ENCODE measurements around the gene MMP25.

MMP25 gene

DNA sequence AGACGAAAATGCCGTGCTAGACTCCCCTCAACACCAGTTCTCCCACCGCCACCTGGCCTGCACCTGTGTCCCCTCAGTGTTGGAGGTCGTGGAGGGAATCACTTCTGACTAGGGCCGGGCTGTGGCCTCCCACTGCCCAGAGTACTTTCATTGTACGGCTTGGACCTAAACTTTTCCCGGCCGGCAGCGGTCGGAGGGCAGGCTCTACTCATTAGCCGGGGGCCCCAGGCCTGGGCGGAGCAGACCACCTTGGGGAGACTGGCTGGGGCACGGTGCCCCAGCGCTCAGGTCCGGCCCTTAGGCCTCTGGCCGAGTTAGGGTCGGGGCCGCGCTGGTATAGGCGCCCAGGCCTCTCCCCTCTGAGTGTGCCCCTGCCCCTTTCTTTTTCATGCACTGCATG is 29.0 kb upstream of the MMP25 start:
- no peak for DNase-seq

DNA sequence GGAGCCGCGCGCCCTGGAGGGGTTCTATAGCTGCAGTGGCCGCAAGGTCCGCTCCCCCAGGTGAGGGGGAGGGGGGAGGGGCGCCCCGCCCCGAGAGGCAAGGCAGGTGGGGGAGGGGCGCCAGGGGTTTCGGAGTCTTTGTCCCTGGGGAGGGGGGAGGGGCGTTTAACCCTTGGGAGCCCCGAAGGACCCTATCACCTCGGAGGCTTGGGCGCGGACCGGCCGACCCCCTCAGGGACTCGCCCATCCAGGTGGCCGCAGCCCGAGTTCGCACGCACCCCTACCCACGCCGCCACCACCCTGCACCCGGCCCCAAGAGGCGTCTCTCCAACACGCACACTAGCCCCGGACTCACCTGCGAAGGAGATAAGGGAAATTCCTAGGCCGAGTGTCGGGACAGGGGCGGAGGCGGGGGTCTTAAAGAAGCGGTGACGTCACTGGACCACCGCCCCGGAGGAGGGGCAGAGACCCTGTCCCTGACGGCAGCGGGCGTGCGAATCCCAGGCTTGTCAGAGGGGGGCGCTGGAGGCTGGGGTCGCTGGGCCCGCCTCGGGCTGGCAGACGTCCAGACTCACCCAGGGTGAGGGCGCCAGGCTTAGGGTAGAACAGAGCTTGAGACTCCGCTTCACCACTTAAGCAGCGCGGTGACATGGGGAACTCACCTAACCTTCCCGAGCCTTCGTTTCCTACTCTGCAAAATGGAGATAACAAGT is 28.4 kb upstream of the MMP25 start, which contains the start of gene CLDN6:
Gene CLDN6, minus strand, starts transcription at position 390 of the 713 bp plus-strand sequence. CDS start 2,162 bp downstream, outside the sequence.
- DNase-seq = no peak

DNA sequence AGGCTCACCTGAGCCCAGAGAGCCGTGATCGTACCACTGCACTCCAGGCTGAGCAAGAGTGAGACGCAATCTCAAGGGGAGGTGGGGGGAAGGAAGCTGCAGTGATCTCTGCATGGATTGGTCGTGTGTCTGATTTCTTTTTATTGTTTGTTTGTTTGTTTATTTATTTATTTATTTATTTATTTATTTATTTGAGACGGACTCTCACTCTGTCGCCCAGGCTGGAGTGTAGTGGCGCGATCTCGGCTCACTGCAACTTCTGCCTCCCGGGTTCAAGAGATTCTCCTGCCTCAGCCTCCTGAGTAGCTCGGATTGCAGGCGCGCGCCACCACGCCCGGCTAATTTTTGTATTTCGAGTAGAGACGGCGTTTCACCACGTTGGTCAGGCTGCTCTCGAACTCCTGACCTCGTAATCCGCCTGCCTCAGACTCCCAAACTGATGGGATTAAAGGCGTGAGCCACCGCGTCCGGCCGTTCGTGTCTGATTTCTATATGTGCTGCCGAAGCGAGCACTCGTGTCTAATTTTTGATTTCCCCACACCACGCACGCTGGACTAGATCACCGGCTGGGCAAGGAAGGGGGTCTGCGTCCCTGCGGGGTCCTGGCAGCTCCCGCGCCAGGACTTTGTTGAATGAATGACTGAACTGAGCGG is 26.6 kb upstream of the MMP25 start:
- no peak for DNase-seq

DNA sequence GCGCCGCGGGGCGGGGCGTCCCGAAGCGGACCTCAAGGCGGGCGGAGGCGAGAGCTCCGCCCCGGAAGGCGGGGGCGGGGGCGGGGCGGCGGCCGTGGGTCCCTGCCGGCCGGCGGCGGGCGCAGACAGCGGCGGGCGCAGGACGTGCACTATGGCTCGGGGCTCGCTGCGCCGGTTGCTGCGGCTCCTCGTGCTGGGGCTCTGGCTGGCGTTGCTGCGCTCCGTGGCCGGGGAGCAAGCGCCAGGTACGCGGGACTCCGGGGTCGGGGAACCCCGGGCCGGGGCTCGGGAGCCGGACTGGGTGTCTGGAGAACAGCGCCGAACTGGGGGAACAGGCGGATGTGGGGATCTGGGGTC is 26.1 kb upstream of the MMP25 start, which contains the start of gene TNFRSF12A:
Gene TNFRSF12A, plus strand, starts transcription at position 122 of the 357 bp plus-strand sequence. Its CDS starts 30 bp downstream, at position 152.
- peak; percentile 76 to 77 for DNase-seq

DNA sequence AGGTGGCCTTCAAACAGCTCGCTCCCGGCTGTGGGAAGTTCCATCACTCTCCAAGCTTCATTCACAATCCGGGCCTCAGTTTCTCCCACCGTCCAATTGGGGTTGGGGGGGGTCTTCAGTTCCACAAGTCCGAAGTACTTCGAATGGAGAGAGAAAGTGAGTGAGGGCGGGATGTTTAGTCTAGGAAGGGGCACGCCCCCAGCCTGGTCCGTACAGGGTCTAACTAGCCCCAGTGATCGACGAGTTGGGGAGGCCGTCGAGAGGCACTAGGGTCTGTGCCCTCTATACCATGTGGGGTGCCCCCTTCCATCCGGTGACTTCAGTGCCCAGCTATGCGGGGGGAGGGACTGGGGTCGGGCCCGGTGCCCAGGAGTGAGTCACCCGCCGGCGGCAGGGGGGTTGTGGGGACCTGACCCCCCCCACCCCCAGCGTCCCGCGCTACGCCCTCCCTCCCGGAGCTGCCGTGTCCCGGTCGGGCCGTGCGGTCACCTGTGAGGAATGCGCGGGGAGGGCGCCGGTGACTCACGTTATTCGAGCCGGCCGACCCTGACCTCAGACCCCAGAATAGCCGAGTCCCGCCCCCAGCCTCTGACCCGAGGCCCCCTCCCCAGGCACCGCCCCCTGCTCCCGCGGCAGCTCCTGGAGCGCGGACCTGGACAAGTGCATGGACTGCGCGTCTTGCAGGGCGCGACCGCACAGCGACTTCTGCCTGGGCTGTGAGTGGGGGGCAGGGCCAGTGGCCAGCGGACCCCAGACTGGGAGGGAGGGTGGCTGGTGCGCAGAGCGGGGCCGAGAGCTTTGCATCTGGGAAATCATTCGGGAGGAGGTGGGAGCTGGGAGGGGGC is 25.5 kb upstream of the MMP25 start:
- DNase-seq = peak; percentile 62 to 68

DNA sequence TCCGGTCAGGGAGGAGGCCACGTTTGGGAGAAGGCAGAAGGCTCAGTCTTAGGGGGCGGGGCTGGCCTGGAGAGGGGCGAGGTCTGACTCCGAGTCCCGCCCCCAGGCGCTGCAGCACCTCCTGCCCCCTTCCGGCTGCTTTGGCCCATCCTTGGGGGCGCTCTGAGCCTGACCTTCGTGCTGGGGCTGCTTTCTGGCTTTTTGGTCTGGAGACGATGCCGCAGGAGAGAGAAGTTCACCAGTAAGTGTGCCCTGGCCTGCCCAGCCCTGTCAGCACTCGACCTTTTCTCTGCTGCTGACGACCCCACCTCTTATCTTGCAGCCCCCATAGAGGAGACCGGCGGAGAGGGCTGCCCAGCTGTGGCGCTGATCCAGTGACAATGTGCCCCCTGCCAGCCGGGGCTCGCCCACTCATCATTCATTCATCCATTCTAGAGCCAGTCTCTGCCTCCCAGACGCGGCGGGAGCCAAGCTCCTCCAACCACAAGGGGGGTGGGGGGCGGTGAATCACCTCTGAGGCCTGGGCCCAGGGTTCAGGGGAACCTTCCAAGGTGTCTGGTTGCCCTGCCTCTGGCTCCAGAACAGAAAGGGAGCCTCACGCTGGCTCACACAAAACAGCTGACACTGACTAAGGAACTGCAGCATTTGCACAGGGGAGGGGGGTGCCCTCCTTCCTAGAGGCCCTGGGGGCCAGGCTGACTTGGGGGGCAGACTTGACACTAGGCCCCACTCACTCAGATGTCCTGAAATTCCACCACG is 24.7 kb upstream of the MMP25 start:
- peak; percentile 65 to 67 for DNase-seq

GRCh38 chr16:3022208-3022683 is 24.1 kb upstream of the MMP25 start:
- peak; percentile 61 to 73 for DNase-seq

- DNase-seq = no peak
These were observed 23.5 kb upstream of the MMP25 start for GRCh38 chr16:3022684-3023414.

GRCh38 chr16:3023415-3023668 is 23.0 kb upstream of the MMP25 start:
- no peak for DNase-seq

- DNase-seq = peak; percentile 95 to 96
These were observed 22.5 kb upstream of the MMP25 start, which contains the start of the genes HCFC1R1 and THOC6 for GRCh38 chr16:3023669-3024478. HCFC1R1 (minus strand) TSS chr16:3023942; CDS start chr16:3023941, 1 bp downstream. THOC6 (plus strand) TSS chr16:3024035; CDS start chr16:3024327, 292 bp downstream.

- no peak for DNase-seq
These were observed 21.0 kb upstream of the MMP25 start for GRCh38 chr16:3025032-3026002.

DNA sequence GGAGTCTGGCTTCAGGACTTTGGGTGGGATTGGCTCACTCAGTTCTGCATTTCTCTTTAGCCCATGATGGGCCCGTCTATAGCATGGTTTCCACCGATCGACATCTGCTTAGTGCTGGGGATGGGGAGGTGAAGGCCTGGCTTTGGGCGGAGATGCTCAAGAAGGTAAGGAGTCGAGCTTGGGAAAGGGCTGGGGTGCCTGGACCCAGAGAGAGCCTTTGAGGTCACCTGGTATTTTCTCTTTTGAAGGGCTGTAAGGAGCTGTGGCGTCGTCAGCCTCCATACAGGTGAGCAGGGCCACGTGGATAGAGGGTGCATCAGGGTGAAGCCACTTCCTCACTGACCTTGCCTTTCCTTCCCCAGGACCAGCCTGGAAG is 20.4 kb upstream of the MMP25 start:
- no peak for DNase-seq

DNA sequence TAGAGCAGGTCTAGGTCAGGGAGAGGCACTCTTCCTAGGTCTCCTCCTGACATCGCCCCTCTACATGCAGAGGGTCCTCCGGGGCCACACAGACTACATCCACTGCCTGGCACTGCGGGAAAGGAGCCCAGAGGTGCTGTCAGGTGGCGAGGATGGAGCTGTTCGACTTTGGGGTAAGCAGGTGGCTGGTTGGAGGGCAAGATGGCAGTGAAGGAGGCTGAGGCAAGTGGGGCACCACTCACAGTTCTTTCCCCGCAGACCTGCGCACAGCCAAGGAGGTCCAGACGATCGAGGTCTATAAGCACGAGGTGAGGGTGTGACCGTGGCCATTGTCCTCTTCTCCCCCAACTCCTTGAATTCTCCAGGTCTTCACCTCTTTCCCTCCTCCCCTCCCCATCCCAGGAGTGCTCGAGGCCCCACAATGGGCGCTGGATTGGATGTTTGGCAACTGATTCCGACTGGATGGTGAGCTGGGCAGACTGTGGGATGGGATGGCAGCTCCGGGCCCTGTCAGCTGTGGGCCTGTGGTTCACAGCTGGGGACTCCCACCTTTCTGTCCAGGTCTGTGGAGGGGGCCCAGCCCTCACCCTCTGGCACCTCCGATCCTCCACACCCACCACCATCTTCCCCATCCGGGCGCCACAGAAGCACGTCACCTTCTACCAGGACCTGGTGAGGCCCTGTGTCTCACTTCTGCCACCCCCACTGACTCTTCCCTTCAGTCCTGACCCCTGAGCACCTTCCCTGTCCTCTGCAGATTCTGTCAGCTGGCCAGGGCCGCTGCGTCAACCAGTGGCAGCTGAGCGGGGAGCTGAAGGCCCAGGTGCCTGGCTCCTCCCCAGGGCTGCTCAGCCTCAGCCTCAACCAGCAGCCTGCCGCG is 19.5 kb upstream of the MMP25 start:
- DNase-seq = no peak

DNA sequence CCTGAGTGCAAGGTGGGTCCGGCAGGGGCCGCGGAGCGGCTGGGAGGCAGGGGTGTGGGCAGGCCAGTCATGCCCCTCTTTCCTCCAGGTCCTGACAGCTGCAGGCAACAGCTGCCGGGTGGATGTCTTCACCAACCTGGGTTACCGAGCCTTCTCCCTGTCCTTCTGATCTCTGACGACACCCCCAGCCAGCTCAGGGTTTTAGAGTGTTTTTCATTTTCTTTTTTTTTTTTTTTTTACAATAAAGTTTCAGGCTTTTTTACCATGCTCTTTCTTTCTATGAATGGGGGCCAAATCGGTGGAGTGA is 18.9 kb upstream of the MMP25 start:
- no peak for DNase-seq

DNA sequence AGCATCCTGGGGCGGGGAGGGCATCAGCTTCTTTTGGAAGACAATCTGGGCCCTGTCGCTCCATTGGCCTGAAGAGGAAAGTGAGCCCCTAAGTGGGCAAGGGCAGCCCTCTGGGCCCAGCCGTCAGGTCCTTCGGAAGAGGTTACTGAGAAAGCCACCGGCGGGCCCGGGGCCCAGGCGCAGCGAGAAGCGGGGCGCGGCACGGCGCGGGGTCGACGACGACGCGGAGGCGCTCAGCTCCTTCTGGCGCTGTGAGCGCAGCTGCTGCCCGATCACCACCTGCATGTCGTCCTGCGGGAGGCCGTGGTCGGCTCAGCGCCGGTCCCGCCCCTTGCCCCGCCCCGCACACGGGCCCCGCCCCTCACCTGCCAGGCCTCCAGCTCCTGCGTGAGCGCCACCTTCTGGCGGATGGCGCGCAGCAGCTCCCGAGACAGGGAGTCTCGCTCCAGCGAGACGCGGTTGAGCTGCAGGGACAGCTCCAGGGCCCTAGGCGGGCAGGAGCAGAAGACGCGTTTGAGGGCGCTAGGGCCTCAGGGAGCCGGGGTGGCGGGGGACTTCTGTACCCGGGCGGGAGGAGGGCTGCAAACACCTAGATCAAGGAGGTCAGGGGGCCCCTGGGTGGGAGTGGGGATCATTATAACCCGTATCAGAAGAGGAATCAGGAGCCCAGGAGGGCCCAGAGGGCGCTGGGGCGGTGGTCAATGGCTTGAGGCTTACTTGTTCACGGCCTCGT is 18.2 kb upstream of the MMP25 start:
- peak; percentile 88 to 90 for DNase-seq

DNA sequence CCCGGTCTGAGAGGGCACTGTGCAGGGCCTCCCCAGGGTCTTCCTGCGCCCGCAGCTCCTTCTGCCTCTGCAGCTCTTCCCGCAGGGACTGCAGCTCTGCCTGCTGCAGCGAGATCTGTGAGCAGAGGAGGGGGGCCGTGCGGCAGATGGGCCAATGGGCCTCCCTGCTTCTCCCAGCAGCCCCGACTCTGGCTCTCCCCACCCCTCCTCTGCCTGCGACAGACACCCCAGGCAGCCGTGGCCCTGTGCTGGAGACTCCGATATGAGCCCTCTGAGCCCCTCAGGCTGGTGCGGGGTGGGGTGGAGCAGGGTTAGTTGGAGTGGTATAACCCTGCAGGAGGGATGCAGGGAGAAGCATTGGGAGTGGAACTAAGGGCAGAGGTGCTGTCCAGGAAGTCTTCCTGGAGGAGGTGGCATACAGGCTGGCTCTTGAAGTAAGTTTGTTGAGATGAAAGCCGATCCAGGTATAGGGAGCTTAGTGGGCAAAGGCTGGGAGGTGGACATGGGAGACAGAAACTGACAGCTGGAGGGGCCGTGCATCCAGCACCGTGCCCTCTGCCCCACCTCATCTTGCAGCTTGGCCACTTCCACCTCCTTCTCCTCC is 17.5 kb upstream of the MMP25 start:
- no peak for DNase-seq

- peak in 1 of 2 donors; percentile 40 for DNase-seq
These were observed 16.7 kb upstream of the MMP25 start for GRCh38 chr16:3029491-3030221.

Measured in CD4-positive, alpha-beta T cell treated with Interleukin-1 beta for 1 hour (primary cell).